WTC11 (cell line): ENCODE results near the gene MAN1A2.

Source experiments
- CTCF ChIP-seq: fragments of 200-600 bp; IDR thresholded peaks from 2 replicates; pipeline ENCODE4 v1.8.0; 2022; ENCODE audit warnings: antibody characterized with exemption
- ELF4 ChIP-seq: sonication (generic); formaldehyde crosslinking; IDR thresholded peaks from 2 replicates; pipeline ENCODE4 v1.8.1; 2022; ENCODE audit warnings: low read depth, mild to moderate bottlenecking, moderate library complexity, missing genetic modification reagents
- FOXK1 ChIP-seq: sonication (generic); formaldehyde crosslinking; IDR thresholded peaks from 2 replicates; pipeline ENCODE4 v1.8.0; 2022; ENCODE audit warnings: mild to moderate bottlenecking, moderate library complexity, missing genetic modification reagents
- GRHL2 ChIP-seq: fragments of 250-450 bp; sonication (Bioruptor Pico); IDR thresholded peaks from 2 replicates; pipeline ENCODE4 v1.8.0; 2022; ENCODE audit warnings: mild to moderate bottlenecking, moderate library complexity; ENCODE audit not compliant: insufficient replicate concordance, severe bottlenecking
- HMGA2 ChIP-seq: fragments of 250-450 bp; sonication (Bioruptor Pico); IDR thresholded peaks from 2 replicates; pipeline ENCODE4 v1.4.0; 2021; ENCODE audit warnings: mild to moderate bottlenecking, moderate library complexity

- TF ChIP-seq CTCF: no peak
- TF ChIP-seq HMGA2 (CRISPR knock-in tag): no peak
- no peak for TF ChIP-seq GRHL2 (CRISPR knock-in tag)
- TF ChIP-seq FOXK1 (CRISPR knock-in tag): no peak
- no peak for TF ChIP-seq ELF4 (CRISPR knock-in tag)
These were observed 45.2 kb downstream of the MAN1A2 start for GRCh38 chr1:117412472-117412871.
